Astrocyte of the cerebellum (primary cell): ENCODE data around the gene PLXNB2.

ENCODE experiments used
- DNase-seq: peaks from one replicate; pipeline ENCODE4 v3.0.0-alpha.2; 2011; ENCODE audit warnings: low read depth
- H3K4me3 ChIP-seq: 2 replicates; pipeline ENCODE4 v1.5.1; 2011; ENCODE audit warnings: mild to moderate bottlenecking, low read depth, low read length, moderate library complexity
- CTCF ChIP-seq: IDR thresholded peaks from 2 replicates; pipeline ENCODE4 v1.5.1; 2012; ENCODE audit warnings: low read length, low read depth, moderate library complexity, mild to moderate bottlenecking; ENCODE audit errors: missing control alignments
- in situ Hi-C: cut with HindIII; loops from 2 replicates; pipeline ENCODE4 v1.10.0; 2017; ENCODE audit warnings: low sequenced_read_pairs

The PLXNB2 gene

GRCh38 chr22:50249341-50250248 lies 57.9 kb downstream of the PLXNB2 start:
- DNase-seq, result no peak
- in situ Hi-C loops, result no loop called here
- peak overlapping the region; percentile 63 for H3K4me3 ChIP-seq
- no peak for TF ChIP-seq CTCF

- no peak for TF ChIP-seq CTCF
- no peak for DNase-seq
- in situ Hi-C loops, result no loop called here
- no peak overlapping the region for H3K4me3 ChIP-seq
Observed at GRCh38 chr22:50248196-50249081, 59.0 kb downstream of the PLXNB2 start.

GRCh38 chr22:50247748-50248147 lies 59.7 kb downstream of the PLXNB2 start:
- in situ Hi-C loops, result no loop called here
- H3K4me3 ChIP-seq, result no peak overlapping the region
- no peak for DNase-seq
- no peak for TF ChIP-seq CTCF

- in situ Hi-C loops, result no loop called here
- H3K4me3 ChIP-seq, result no peak overlapping the region
- no peak for TF ChIP-seq CTCF
- no peak for DNase-seq
Observed at GRCh38 chr22:50246242-50247175, 60.9 kb downstream of the PLXNB2 start.

- in situ Hi-C loops, result no loop called here
- no peak for TF ChIP-seq CTCF
- H3K4me3 ChIP-seq, result peak overlapping the region; percentile 98
- DNase-seq, result no peak
Observed at GRCh38 chr22:50245214-50246072, 62.0 kb downstream of the PLXNB2 start.
